Glomerular visceral epithelial cell (primary cell): Measurements from ENCODE around the gene NHLRC1.

ENCODE experiments used
- DNase-seq: peaks from one replicate; pipeline ENCODE4 v3.0.0-alpha.2; 2016; ENCODE audit errors: extremely low spot score

NHLRC1 gene

DNA sequence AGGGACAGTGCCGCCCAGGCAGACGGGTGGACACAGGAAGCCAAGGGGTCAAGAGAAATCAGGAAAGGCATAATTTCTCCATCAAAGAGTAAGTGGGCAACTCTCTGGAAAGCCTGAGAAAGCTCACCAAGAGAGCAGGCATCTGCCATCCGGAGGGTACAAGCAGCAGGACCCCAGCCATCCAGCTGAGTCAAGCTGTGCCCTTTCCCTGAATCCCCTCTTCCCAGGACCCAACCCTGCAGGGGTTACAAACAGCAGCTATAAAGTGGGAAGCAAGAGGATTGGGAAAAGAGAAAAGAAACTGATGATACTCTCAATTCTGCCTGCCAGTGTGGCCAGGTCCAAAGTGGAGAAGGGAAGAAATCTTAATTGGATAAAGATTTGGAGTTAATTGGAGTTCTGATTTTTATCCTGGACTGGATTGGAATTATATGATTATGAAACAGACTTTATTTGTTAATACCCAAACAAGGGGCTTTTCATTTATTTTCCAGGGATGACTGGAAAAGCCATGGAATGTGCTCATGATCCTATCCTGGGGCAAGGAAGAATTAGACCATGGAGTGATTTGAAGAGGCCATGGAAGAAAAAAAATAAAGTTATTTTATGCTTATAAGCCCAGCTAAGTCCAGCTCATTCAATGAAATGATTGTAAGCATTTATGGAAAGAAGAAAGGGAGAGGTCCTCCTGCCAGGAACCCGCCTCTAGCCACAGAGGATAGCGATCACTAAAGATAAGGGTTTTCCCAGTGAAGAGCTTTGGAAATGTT, 34.9 kb downstream of the NHLRC1 start:
- DNase-seq = no peak

DNA sequence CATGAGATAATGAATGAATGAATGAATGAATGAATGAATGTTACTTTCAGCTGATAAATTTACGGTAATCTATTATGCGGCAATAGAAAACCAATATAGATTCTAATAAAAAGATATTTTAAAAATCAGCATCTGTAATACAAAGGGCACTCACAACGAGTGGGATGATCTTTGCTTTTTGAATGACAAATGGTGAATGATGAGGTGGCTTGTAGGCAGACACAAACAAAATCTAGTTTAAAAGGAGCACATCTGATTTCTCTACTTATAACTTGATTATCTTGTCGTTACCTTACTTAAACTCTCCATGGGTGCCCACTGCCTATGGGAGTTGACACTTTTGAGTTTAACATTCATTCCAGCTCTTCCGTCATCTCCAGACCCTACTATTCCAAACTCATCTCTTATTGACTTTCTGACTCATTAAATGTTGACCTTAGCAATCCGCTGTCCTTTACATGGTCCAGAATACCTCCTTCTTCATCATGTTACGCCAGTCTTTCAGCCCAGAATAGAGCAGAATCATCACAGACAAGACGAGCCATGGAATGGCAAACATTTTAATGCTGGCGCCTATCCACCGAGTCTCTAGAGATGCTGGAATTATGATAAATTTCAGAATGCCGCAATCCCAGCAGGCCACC, 41.3 kb downstream of the NHLRC1 start:
- DNase-seq = no peak

DNA sequence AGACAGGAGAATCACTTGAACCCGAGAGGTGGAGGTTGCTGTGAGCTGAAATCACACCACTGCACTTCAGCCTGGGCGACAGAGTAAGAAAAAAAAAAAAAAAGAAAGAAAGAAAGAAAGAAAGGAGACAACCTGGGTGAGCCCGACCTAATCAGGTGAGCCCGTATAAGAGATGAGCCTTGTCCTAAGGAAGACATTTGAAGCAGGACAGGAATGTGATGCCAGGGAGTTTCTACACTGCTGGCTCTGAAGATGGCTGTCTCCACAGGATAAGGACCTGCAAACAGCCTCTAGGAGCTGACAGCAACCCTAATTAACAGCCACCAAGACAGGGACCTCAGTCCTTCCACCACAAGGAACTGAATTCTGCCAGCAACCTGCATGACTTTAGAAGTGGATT, 41.9 kb downstream of the NHLRC1 start:
- no peak for DNase-seq

DNA sequence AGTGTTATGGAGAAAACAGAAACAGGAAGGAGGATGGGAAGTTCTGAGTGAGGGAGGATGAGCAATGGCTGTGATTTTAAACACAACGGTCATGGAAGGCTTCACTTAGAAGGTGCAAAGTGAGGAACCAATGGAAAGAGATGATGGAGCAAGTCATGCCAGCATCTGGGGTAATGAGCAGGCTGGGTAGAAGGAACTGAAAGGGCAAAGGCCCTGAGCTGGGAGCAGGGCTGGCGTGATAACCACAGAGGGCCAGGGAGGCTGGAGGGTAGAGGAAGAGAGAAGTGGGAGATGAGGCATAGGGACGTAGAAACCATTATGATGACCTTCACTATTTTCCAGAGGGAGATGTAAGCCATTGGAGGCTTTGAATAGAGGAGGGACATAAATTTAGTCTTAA, 43.6 kb downstream of the NHLRC1 start:
- no peak for DNase-seq

DNA sequence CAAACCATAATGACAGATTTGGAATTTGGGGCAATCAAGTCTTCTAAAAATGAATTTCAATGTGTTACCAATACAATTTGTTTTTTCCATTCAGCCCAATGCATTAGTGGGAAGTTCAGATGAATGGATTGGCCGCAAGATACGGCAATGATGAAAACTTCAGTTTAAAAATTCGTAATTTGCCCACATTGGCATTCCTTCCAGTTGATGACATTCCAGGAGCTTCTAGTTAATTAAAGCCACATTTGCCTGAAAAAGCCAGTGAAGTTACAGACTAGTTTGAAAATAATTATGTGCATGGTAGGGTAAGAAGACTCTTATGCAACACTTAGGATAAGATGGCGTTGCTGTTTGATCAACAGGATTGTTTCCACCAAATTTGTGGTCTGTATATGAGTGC, 46.2 kb downstream of the NHLRC1 start:
- DNase-seq = no peak

DNA sequence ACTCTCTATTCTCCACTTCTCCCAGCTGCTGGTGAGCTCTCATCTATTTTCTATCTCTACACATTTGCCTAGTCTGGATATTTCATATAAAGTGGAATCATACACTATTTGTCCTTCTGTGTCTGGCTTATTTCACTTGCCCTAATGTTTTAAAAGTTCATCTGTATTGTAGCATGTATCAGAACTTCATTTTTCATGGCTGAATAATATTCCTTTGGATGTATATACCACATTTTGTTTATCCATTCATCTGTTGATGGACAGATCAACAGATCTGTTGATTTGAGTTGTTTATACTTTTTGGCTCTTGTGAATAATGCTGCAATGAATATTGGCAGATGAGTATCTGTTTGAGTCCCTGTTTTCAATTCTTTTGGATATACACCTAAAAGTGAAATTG, 49.6 kb downstream of the NHLRC1 start:
- no peak for DNase-seq

DNA sequence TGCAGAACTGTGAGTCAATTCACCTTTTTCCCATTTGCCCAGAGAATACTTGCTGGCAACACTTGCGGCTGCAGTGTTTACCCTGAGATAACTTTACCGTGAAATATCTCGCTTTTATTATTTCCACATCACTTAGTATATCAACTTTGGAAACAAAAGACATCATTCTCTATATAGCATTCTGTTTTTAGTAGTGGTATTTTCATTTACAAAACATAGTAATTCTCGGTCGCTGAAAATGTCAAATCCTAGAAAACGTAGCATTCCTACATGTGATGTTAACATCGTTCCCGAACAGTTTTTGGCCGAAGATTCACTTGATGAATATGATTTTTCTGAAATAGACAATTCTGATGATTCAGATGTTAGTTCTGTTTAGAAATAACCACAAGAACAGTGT, 52.0 kb downstream of the NHLRC1 start:
- no peak for DNase-seq
